LNCaP clone FGC (cell line): ENCODE measurements around the gene RABGAP1L.
"Not testable (repeated sequence)": the region's sequence is repeated elsewhere in the genome, so short reads cannot be mapped to it uniquely, and the experiment has no call there.

Source experiments
- DNase-seq: peaks from one replicate; pipeline ENCODE4 v3.0.0-alpha.2; 2011; ENCODE audit warnings: low read depth
- H3K4me3 ChIP-seq: 2 replicates; pipeline ENCODE4 v1.5.1; 2011; ENCODE audit warnings: mild to moderate bottlenecking, low read depth, low read length, control low read depth
- CTCF ChIP-seq: IDR thresholded peaks from 2 replicates; pipeline ENCODE4 v1.5.1; 2012; ENCODE audit warnings: mild to moderate bottlenecking; ENCODE audit not compliant: control insufficient read depth, insufficient read depth; ENCODE audit errors: extremely low read depth

RABGAP1L gene

GRCh38 chr1:174165471-174166137, 6.3 kb downstream of the RABGAP1L start:
- H3K4me3 ChIP-seq: no peak overlapping the region
- no peak for TF ChIP-seq CTCF
- no peak for DNase-seq

GRCh38 chr1:174166530-174167264, 7.4 kb downstream of the RABGAP1L start:
- no peak for TF ChIP-seq CTCF
- DNase-seq: no peak
- no peak overlapping the region for H3K4me3 ChIP-seq

- no peak for TF ChIP-seq CTCF
- no peak for DNase-seq
- no peak overlapping the region for H3K4me3 ChIP-seq
These were observed 8.0 kb downstream of the RABGAP1L start for GRCh38 chr1:174167265-174167803.

GRCh38 chr1:174169342-174169741, 10.0 kb downstream of the RABGAP1L start:
- H3K4me3 ChIP-seq: no peak overlapping the region
- DNase-seq: no peak
- no peak for TF ChIP-seq CTCF

GRCh38 chr1:174171073-174171472, 11.8 kb downstream of the RABGAP1L start:
- no peak for TF ChIP-seq CTCF
- H3K4me3 ChIP-seq: no peak overlapping the region
- DNase-seq: no peak

- no peak for DNase-seq
- H3K4me3 ChIP-seq: no peak overlapping the region
- no peak for TF ChIP-seq CTCF
These were observed 15.4 kb downstream of the RABGAP1L start for GRCh38 chr1:174174461-174175329.

- not testable (repeated sequence) for H3K4me3 ChIP-seq, DNase-seq
These were observed 19.1 kb downstream of the RABGAP1L start for GRCh38 chr1:174178459-174178858.
